ENCODE data around the gene CFHR3.
"Not testable (repeated sequence)": the region's sequence is repeated elsewhere in the genome, so short reads cannot be mapped to it uniquely, and the experiment has no call there.

The CFHR3 gene

GRCh38 chr1:196774603-196775002 is at the start of gene CFHR3:
Gene CFHR3, plus strand, starts transcription at chr1:196774840. Its CDS starts 47 bp downstream, at chr1:196774887.
- no peak for DNase-seq

- no peak for DNase-seq
Measured at GRCh38 chr1:196732526-196732925, 42.1 kb upstream of the CFHR3 start.

GRCh38 chr1:196733091-196733970 is 41.3 kb upstream of the CFHR3 start:
- DNase-seq, result no peak

- DNase-seq, result no peak
Measured at GRCh38 chr1:196734006-196734405, 40.6 kb upstream of the CFHR3 start.

GRCh38 chr1:196734460-196734859 is 40.2 kb upstream of the CFHR3 start:
- DNase-seq, result no peak

- DNase-seq, result no peak
Measured at GRCh38 chr1:196738730-196739129, 35.9 kb upstream of the CFHR3 start.

- not testable (repeated sequence) for DNase-seq
Measured at GRCh38 chr1:196743244-196743643, 31.4 kb upstream of the CFHR3 start.

- not testable (repeated sequence) for DNase-seq
Measured at GRCh38 chr1:196765019-196765740, 9.5 kb upstream of the CFHR3 start.

- DNase-seq, result not testable (repeated sequence)
Measured at GRCh38 chr1:196769823-196770222, 4.8 kb upstream of the CFHR3 start.

- DNase-seq, result no peak
Measured at GRCh38 chr1:196773713-196774112, 927 bp upstream of the CFHR3 start.

GRCh38 chr1:196774175-196774574 is 465 bp upstream of the CFHR3 start:
- no peak for DNase-seq

GRCh38 chr1:196777603-196778002 is 3.0 kb downstream of the CFHR3 start:
- no peak for DNase-seq

GRCh38 chr1:196779093-196779492 is 4.5 kb downstream of the CFHR3 start:
- DNase-seq, result no peak

- DNase-seq, result not testable (repeated sequence)
Measured at GRCh38 chr1:196791252-196791651, 16.6 kb downstream of the CFHR3 start.

GRCh38 chr1:196794103-196794502 is 19.5 kb downstream of the CFHR3 start:
- DNase-seq, result not testable (repeated sequence)

GRCh38 chr1:196797891-196798290 is 23.3 kb downstream of the CFHR3 start:
- DNase-seq, result no peak

- DNase-seq, result not testable (repeated sequence)
Measured at GRCh38 chr1:196801920-196802319, 27.3 kb downstream of the CFHR3 start.

GRCh38 chr1:196808529-196809235 is 34.0 kb downstream of the CFHR3 start:
- no peak for DNase-seq

- not testable (repeated sequence) for DNase-seq
Measured at GRCh38 chr1:196817442-196817841, 42.8 kb downstream of the CFHR3 start.

GRCh38 chr1:196819531-196819930 is 44.9 kb downstream of the CFHR3 start, which contains the start of gene CFHR1:
Gene CFHR1, plus strand, starts transcription at chr1:196819731. Its CDS starts 114 bp downstream, at chr1:196819845.
- DNase-seq, result not testable (repeated sequence)

- not testable (repeated sequence) for DNase-seq
Measured at GRCh38 chr1:196827860-196828259, 53.2 kb downstream of the CFHR3 start.

All from CD4-positive, alpha-beta T cell treated with Interleukin-15 for 1 hour (primary cell).